ENCODE data around the gene DLG2. TPM values are rescaled to one million over a fixed set of nuclear protein-coding genes. Genes with fewer than 3 reads are reported as not detected.

Gene DLG2
- total and polyA plus RNA-seq, 11 donors, result 2.4 to 13.9 (median 7.1) TPM

- Histone ChIP-seq H3K4me1 (peaks cover 0 to 26% (median 9%) of the 10 kb centered on the region in 12 donors), H3K27ac (peak overlapping the region in 9 of 12 donors; percentile 2 to 63 (median 40)), H3K27me3 (no peaks in the 10 kb centered on the region), H3K4me3 (peak overlapping the region in 5 of 12 donors; percentile 1 to 26 (median 18)), H3K36me3 (no peaks in the 10 kb centered on the region), H3K9me3 (no peaks in the 10 kb centered on the region)
- peak in 4 of 5 donors; percentile 34 to 56 (median 46) for DNase-seq
- 5 to 17% (median 8%) methylated on average over 9 of the region's 9 CpGs for WGBS, 4 donors
- intact Hi-C loops (cut with DNase I), result no loop called here
- TF ChIP-seq POLR2A (IDR thresholded peaks at IDR 0.05) (no peak), CTCF (IDR thresholded peaks at IDR 0.05) (no peak)
- peak; percentile 93 to 96 (median 94) for ATAC-seq
Observed at GRCh38 chr11:83691451-83691950, 1935.6 kb downstream of the DLG2 start.

GRCh38 chr11:83689144-83689780, 1937.9 kb downstream of the DLG2 start:
- DNase-seq (no peak), ATAC-seq (no peak)
- intact Hi-C loops (cut with DNase I), result loop anchor here in 1 of 10 donors (10.0 kb wide), 1 partner anchor 64 kb away; no protein-coding TSS in a partner anchor
- no peak overlapping the region for H3K4me3 ChIP-seq
- 75 to 88% (median 83%) methylated on average over 1 of the region's 1 CpG for WGBS, 4 donors
- no peaks in the 10 kb centered on the region for H3K36me3 ChIP-seq
- H3K27me3 ChIP-seq, result no peaks in the 10 kb centered on the region
- no peak overlapping the region for H3K27ac ChIP-seq
- H3K4me1 ChIP-seq, result peaks cover 0 to 26% (median 9%) of the 10 kb centered on the region in 12 donors
- TF ChIP-seq POLR2A (IDR thresholded peaks at IDR 0.05) (no peak), CTCF (IDR thresholded peaks at IDR 0.05) (no peak)
- no peaks in the 10 kb centered on the region for H3K9me3 ChIP-seq

- DNase-seq (no peak), ATAC-seq (no peak)
- TF ChIP-seq POLR2A (IDR thresholded peaks at IDR 0.05) (no peak), CTCF (IDR thresholded peaks at IDR 0.05) (no peak)
- Histone ChIP-seq H3K36me3 (no peaks in the 10 kb centered on the region), H3K4me3 (no peak overlapping the region), H3K27me3 (peaks cover 0 to 5% (median 0%) of the 10 kb centered on the region in 9 donors), H3K27ac (no peak overlapping the region), H3K4me1 (peaks cover 0 to 22% (median 9%) of the 10 kb centered on the region in 12 donors), H3K9me3 (no peaks in the 10 kb centered on the region)
- intact Hi-C loops (cut with DNase I), result loop anchor here in 1 of 10 donors (10.0 kb wide), 1 partner anchor 63 kb away; no protein-coding TSS in a partner anchor
- 79 to 94% (median 87%) methylated on average over 5 of the region's 5 CpGs for WGBS, 4 donors
Observed at GRCh38 chr11:83687787-83688186, 1939.4 kb downstream of the DLG2 start.

DNA sequence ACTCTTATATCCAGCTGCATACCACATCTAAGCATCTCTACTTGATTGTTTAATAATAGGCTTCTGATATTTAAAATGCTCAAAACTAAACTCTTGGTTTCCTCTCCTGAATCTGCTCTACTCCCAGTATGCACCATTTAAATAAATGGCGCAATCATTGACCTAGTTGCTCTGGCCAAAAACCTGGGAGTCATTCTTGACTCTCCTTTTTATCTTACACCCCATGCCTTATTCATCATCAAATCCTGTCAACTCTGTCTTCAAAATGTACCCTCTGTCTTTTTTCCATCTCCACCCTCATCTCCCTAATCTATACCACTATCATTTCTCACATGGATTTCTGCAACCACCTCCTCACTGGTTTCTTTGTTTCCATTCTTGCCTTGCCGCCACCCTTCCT, 1941.4 kb downstream of the DLG2 start:
- no peak overlapping the region for H3K27ac ChIP-seq
- no peak for DNase-seq
- intact Hi-C loops (cut with DNase I), result loop anchor here in 1 of 10 donors (10.0 kb wide), 1 partner anchor 61 kb away; no protein-coding TSS in a partner anchor
- TF ChIP-seq POLR2A (IDR thresholded peaks at IDR 0.05) (no peak), CTCF (IDR thresholded peaks at IDR 0.05) (no peak)
- no peak for ATAC-seq
- WGBS, 4 donors, result 87 to 92% (median 88%) methylated on average over 2 of the region's 2 CpGs
- H3K36me3 ChIP-seq, result no peaks in the 10 kb centered on the region
- H3K27me3 ChIP-seq, result peaks cover 0 to 13% (median 0%) of the 10 kb centered on the region in 9 donors
- no peaks in the 10 kb centered on the region for H3K9me3 ChIP-seq
- H3K4me3 ChIP-seq, result no peak overlapping the region
- H3K4me1 ChIP-seq, result peaks cover 0 to 4% (median 0%) of the 10 kb centered on the region in 12 donors
